Chondrocyte (in vitro differentiated cells): ENCODE results near the gene MS4A13. TPM values are rescaled to one million over a fixed set of nuclear protein-coding genes. Genes with fewer than 3 reads are reported as not detected.

Source experiments
- DNase-seq: peaks from one replicate; pipeline ENCODE4 v3.0.0; 2021; ENCODE audit warnings: mixed read lengths, low spot score
- H3K27ac Mint-ChIP-seq: one replicate; pipeline ENCODE4 v1.8.0; 2021; ENCODE audit warnings: mild to moderate bottlenecking, moderate library complexity, mixed read lengths; ENCODE audit not compliant: unreplicated experiment
- H3K27me3 Mint-ChIP-seq: 2 replicates; pipeline ENCODE4 v1.8.0; 2021; ENCODE audit warnings: low read depth, mixed read lengths
- H3K36me3 Mint-ChIP-seq: 2 replicates; pipeline ENCODE4 v1.8.0; 2021; ENCODE audit warnings: low read depth, mixed read lengths
- H3K4me1 Mint-ChIP-seq: 2 replicates; pipeline ENCODE4 v1.8.0; 2021; ENCODE audit warnings: low read depth, mild to moderate bottlenecking, mixed read lengths
- H3K4me3 Mint-ChIP-seq: one replicate; pipeline ENCODE4 v1.8.0; 2021; ENCODE audit warnings: mild to moderate bottlenecking, moderate library complexity, mixed read lengths; ENCODE audit not compliant: unreplicated experiment
- H3K9me3 Mint-ChIP-seq: 2 replicates; pipeline ENCODE4 v1.8.0; 2021; ENCODE audit warnings: low read depth, mixed read lengths
- long read RNA-seq: library from polyadenylated mRNA; stranded (forward); transcript quantifications from one replicate; pipeline ENCODE4 v2.0.0, GENCODE V29; 2021
- total RNA-seq: library from RNA; stranded (reverse); gene quantifications from 3 replicates; pipeline ENCODE4 v1.2.1, GENCODE V29; 2021
- TF ChIP-seq, protein P1 (sequence below): fragments of 200-600 bp; sonication (generic); IDR thresholded peaks from 2 replicates; pipeline ENCODE4 v1.5.0; 2021; ENCODE audit warnings: antibody characterized with exemption, mild to moderate bottlenecking, moderate library complexity

The MS4A13 gene, protein sequence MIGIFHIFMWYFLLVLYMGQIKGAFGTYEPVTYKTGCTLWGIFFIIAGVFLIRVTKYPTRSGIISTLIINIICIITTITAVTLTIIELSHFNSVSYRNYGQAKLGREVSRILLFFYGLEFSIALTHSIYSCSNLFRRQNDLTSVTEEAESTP
- not detected in 3 replicates for total RNA-seq
- long read RNA-seq: 0 reads

DNA sequence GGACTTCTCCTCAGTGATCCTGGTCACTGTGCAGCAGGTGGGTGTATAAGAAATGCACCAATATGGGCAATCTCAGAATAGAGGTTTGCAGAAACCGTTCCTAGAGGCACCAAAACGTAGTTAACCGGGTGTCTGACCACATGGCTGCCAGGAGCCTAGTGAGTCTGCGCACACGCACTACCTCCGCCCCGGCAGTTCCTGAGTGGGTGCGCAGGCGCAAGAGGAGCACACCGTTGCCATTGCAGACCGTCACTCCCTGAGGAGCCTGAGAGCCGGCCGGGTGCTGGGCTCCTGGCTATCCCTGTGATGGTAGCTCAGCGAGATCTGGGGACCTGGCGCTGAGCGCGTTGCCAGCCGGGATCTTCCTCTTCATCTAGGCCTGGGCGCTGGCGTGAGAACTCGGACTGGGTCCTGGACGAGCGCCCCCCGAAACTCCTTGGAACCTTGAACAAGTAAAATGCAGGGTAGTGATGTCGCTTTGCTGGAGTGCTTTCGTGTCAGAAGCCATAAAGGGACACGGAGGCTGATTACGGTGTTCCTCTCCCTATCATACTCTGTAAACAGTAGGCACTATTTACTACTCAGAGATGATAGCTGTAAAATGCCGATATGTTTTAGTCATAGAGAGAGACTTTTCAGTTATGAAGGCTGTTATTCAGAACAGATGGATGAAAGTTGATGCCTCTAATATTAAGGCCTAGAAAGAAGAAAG, at the start of gene MS4A13:
MS4A13 (plus strand) TSS at position 249 of the 712 bp plus-strand sequence. CDS start 2,692 bp downstream, outside the sequence.
- Mint-ChIP-seq H3K4me1 (no peaks in the 10 kb centered on the region), H3K36me3 (no peaks in the 10 kb centered on the region)
- TF ChIP-seq, protein P1, sequence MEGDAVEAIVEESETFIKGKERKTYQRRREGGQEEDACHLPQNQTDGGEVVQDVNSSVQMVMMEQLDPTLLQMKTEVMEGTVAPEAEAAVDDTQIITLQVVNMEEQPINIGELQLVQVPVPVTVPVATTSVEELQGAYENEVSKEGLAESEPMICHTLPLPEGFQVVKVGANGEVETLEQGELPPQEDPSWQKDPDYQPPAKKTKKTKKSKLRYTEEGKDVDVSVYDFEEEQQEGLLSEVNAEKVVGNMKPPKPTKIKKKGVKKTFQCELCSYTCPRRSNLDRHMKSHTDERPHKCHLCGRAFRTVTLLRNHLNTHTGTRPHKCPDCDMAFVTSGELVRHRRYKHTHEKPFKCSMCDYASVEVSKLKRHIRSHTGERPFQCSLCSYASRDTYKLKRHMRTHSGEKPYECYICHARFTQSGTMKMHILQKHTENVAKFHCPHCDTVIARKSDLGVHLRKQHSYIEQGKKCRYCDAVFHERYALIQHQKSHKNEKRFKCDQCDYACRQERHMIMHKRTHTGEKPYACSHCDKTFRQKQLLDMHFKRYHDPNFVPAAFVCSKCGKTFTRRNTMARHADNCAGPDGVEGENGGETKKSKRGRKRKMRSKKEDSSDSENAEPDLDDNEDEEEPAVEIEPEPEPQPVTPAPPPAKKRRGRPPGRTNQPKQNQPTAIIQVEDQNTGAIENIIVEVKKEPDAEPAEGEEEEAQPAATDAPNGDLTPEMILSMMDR: no peak

DNA sequence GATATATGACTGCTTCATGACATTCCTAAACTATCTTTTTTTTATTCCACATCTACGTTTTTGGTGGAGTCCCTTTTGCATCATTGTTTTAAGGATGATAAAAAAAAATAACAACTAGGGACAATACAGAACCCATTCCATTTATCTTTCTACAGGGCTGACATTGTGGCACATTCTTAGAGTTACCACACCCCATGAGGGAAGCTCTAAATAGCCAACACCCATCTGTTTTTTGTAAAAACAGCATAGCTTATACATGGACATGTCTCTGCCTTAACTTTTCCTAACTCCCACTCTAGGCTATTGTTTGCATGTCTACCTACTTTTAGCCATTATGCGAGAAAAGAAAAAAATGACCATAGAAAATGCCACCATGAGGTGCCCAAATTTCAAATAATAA, 46.4 kb upstream of the MS4A13 start:
- no peak overlapping the region for H3K4me3 Mint-ChIP-seq
- no peak overlapping the region for H3K27ac Mint-ChIP-seq

More for the DNA sequence above, at the start of gene MS4A13:
- H3K4me3 Mint-ChIP-seq: no peak within 1 kb of the TSS
- peaks cover 4% of the 10 kb centered on the region for H3K9me3 Mint-ChIP-seq
- DNase-seq: no peak
- no peak within 1 kb of the TSS for H3K27ac Mint-ChIP-seq
- H3K27me3 Mint-ChIP-seq: peaks cover 10% of the 10 kb centered on the region

DNA sequence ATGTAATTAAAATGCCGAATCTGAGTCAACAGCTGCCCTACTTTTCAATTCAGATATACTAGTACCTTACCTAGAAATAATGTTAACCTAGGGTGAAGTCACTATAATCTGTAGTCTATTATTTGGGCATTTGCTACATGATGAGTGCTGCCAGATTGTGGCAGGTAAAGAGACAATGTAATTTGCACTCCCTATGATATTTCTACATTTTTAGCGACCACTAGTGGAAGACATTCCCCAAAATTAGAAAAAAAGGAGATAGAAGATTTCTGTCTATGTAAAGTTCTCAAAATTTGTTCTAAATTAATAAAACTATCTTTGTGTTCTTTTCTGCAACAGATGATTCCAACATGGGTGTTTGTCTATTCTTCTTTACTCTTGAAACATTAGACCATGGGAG, 45.5 kb upstream of the MS4A13 start:
- DNase-seq: no peak
- peaks cover 2% of the 10 kb centered on the region for H3K27me3 Mint-ChIP-seq
- TF ChIP-seq, protein P1: no peak
- no peaks in the 10 kb centered on the region for H3K9me3 Mint-ChIP-seq
- H3K27ac Mint-ChIP-seq: no peak overlapping the region
- H3K4me3 Mint-ChIP-seq: no peak overlapping the region
- H3K4me1 Mint-ChIP-seq: no peaks in the 10 kb centered on the region
- no peaks in the 10 kb centered on the region for H3K36me3 Mint-ChIP-seq

More for the DNA sequence above, 46.4 kb upstream of the MS4A13 start:
- no peaks in the 10 kb centered on the region for H3K4me1 Mint-ChIP-seq
- no peaks in the 10 kb centered on the region for H3K36me3 Mint-ChIP-seq
- no peaks in the 10 kb centered on the region for H3K9me3 Mint-ChIP-seq
- TF ChIP-seq, protein P1: no peak
- peaks cover 2% of the 10 kb centered on the region for H3K27me3 Mint-ChIP-seq
- no peak for DNase-seq

DNA sequence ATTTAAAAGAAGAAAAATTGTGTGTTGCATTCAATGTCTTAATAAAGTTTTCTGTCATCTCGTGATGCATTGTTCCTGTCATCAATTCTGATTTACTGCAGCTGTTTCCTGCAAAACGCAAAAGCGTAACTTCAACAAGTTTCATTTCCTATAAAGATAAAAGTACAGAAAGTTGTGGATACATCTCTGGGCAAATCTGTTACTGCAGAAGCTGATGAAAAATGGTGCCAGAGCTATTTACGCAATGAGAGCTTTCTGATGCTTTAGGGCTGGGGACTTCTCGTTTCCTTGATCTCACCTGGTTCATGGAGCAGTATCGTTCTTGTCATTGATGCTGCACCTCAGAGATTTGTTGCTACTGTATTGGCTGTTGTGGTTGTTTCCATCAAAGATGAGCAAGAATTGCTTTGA, 38.2 kb upstream of the MS4A13 start:
- DNase-seq: no peak

DNA sequence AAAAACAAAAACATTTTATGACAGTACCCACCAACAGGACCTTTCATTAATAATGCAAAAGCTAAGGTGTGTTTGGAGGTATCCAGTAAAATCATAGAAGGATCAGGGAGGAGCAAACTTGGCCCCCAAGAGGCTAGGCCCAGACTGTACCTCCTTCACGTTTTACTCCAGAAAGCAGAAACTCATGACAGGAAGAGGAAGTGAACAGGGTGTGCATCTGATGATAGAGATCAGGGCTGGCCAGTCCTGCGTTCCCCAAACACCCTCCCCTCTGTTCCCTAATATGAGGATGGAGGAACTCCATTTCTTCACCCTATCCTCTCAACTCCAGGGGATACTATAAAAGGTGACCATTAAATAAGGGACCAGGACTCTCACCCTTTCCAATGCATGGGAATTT, 32.8 kb upstream of the MS4A13 start:
- H3K4me3 Mint-ChIP-seq: no peak overlapping the region
- DNase-seq: no peak
- H3K4me1 Mint-ChIP-seq: no peaks in the 10 kb centered on the region
- H3K36me3 Mint-ChIP-seq: no peaks in the 10 kb centered on the region
- TF ChIP-seq, protein P1: no peak
- H3K27ac Mint-ChIP-seq: no peak overlapping the region
- H3K9me3 Mint-ChIP-seq: no peaks in the 10 kb centered on the region
- H3K27me3 Mint-ChIP-seq: peaks cover 17% of the 10 kb centered on the region

More for the DNA sequence above, 38.2 kb upstream of the MS4A13 start:
- Mint-ChIP-seq H3K27ac (no peak overlapping the region), H3K36me3 (no peaks in the 10 kb centered on the region), H3K4me3 (no peak overlapping the region), H3K27me3 (peaks cover 17% of the 10 kb centered on the region), H3K4me1 (no peaks in the 10 kb centered on the region), H3K9me3 (peaks cover 2% of the 10 kb centered on the region)
- TF ChIP-seq, protein P1: no peak
